Femur (tissue), 1 donor: Measurements from ENCODE around the gene UNC13A.

Source experiments
- DNase-seq: peaks from one replicate; pipeline ENCODE4 v3.0.0-alpha.2; 2017

Gene UNC13A

DNA sequence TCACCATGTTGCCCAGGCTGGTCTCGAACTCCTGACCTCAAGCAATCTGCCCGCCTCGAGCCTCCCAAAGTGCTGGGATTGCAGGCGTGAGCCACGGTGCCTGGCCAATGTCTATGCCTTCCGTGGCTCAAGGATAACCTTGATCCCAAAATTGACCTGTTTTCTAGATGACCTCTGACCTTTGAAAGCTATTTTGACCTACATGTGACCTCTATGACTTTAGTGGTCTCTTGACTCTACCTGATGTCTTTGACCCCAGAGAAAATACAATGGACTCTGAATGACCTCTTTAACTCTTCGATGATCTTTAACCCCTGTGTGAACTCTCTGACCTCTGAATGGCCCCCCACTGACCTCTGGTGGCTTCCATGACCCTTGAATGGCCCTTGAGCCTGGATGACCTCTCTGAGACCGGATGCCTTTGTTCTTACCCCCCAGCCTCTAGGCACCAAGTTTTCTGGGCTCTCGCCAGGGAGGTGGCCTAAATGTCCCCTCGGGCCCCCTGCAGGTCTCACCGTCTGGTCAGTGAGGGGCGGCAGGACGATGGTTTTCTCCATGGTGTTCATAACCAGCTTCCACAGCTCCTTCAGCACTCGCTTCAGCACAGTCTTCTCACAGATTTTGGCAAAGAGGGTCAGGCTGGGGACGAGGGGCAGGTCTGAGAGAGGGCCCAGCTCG, 63.7 kb downstream of the UNC13A start:
- DNase-seq = no peak

GRCh38 chr19:17623224-17623935, 64.8 kb downstream of the UNC13A start:
- DNase-seq = no peak

DNA sequence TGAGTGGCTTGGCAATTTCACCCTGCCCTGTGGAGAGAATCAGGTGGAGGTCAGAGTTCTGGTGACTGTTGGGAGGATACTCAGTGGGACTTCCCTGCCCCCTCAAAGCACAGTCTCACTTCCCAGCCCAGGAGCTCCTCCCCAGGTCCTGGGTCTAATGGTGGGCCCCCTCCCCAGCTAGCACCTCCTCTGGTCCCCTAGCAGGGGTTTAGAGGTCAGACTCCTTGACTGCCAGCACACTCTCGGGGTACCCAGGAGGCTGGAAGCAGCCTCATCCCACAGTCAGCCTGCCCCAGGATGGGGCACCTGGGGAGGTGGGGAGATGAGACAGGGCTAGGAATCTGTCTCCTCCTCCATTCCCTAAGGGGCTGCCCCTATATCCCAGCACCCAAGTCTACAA, 67.5 kb downstream of the UNC13A start:
- no peak for DNase-seq

GRCh38 chr19:17618936-17619335, 69.2 kb downstream of the UNC13A start:
- no peak for DNase-seq

- no peak for DNase-seq
Observed at GRCh38 chr19:17618281-17618903, 69.8 kb downstream of the UNC13A start.

GRCh38 chr19:17617807-17618192, 70.4 kb downstream of the UNC13A start:
- no peak for DNase-seq

DNA sequence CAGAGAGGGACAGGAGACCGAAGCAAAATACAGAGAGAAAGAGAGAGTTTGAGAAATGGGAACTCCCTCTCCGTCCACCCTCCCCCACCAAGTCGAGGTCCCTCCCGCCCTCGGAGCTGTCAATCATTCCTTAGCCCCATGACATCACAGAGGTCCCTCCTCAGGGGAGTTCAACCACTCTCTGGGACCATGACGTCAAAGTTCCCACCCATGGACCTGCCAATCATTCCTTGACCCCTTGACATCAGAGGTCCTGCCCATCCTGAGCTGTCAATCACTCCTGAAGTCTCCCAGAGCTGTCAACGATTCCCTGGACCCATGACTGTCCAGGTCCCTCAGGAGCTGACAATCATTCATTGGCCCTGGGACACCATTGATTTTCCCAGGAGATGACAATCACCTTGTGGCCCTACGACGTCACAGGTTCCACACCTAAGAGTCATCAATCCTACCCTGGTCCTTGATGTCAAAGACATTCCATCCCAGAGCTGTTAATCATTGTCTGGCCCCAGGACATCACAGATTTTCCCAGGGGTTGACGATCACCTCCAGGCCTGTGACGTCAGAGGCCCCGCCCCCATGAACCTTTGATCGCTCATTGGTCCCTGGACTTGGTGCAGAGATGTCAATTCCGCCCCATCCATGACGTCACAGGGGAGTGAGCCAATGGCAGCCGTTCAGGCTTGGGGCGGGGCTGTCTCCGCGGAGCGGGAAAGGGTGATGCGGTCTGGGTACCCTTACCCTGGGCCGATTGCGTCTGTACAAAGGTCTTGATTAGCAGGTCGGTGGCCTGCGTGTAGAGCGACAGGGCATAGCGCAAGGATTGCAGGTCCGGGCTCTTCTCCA, 71.0 kb downstream of the UNC13A start:
- DNase-seq = no peak

DNA sequence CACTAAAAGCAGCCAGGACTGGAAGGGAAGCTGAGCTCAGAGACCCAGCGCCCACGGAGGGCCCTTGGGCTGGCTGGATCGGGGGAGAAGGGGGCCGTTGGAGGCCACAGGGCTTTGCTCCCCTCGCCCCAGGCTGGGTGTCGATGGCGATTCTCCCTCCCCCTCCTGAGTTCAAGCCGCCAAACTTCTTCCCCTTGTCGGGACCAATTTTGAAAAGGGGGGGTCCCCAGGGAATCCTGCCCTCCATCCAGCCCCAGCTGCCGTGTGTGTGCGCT, 71.5 kb downstream of the UNC13A start:
- no peak for DNase-seq

DNA sequence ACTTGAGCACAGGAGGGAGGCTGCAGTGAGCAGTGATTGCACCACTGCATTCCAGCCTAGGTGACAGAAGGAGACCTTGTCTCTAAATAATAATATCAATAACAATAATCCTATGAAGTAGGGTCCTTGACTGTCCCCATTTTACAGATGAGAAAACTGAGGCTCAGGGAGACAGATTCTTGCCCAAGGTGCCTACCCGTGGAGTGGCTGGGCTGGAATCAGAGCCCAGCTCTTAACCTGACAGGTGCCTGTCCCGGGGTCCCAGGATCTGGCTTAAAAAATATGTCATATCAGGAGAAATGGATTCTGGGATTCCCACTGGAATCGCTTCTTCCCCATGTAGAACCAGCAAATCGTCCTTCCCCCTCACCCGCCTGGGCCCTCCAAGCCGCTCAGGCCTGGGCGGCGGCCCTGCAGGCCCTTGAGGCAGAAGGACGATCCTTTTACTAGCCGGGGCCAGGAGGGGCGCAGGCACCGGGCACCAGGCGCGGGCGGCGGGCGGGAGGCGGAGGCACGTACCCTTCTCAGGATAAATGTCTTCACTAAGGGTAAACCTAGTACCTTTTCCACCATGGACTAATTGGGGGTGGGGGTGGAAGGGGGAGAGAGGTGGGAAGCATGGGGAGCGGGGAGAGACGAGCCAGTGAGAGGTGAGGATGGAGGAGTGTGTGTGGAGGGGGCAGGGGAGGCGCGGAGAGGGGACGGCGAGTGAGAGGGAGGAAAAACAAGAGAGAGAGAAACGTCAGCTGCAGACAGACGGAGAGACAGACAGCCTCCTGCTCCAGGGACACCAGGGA, 72.1 kb downstream of the UNC13A start:
- DNase-seq = no peak

- no peak for DNase-seq
Observed at GRCh38 chr19:17614476-17614875, 73.7 kb downstream of the UNC13A start.

DNA sequence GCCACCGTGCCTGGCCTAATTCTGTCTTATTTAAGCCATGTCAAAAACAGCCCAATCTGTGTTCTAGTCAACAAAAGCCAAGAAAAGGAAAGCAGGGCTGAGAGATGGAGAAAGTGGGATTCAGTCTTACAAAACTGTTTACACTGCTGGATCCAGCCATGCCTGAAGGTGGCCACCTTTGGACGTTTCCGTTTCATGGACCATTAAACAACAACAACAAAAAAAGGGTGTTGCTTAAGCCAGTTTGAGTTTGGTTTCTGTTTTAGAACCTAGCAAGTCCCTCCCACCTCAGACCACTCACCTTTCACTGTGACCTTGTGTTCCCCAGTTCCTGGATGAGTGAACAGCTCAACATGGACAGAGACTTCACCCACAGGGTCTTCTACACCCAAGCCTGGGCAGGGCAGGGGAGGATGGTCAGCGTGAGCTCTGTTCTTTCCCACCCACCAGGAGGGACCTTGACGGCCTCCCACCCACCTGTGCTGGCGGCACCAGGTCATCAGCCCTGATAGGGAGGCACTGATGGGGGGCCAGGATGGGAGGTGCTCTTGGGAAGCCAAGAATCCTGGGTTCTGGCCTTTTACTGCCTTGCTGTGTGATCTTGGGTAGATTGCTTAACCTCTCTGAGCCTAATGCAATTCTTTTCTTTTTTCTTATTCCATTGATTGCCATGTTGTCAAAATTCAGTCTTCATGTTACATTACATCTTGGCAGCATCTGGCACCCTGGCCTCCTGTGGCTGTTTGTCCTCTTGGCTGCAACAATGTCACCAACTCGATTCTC, 76.5 kb downstream of the UNC13A start:
- no peak for DNase-seq

DNA sequence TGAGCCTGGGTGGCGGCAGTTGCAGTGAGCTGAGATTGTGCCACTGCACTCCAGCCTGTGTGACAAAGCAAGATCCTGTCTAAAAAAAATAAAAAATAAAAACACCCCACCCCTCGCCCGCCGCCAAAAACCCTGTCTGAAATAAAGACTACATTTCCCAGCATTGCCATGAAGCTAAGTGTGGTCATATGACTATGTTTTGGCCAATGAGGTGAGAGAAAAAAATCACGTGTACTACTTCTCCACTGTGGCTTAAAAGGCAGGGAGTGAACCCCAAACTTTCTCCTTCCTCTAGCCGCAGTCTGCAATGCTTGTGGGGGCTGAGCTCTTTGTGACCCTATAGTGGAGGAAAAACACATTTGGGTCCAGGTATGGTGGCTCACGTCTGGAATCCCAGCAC, 77.8 kb downstream of the UNC13A start:
- DNase-seq = no peak

DNA sequence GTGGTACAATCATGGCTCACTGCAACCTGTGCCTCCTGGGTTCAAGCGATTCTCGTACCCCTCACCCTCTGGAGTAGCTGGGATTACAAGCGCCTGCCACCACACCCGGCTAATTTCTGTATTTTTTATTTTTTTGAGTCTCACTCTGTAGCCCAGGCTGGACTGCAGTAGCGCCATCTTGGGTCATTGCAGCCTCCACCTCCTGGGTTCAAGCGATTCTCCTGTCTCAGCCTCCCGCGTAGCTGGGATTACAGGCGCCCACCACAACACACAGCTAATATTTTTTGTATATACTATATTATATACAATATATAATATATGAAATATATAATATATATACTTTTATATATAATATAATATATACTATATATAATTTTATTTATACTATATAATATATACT, 80.2 kb downstream of the UNC13A start:
- no peak for DNase-seq

- no peak for DNase-seq
Observed at GRCh38 chr19:17606590-17607185, 81.5 kb downstream of the UNC13A start.

DNA sequence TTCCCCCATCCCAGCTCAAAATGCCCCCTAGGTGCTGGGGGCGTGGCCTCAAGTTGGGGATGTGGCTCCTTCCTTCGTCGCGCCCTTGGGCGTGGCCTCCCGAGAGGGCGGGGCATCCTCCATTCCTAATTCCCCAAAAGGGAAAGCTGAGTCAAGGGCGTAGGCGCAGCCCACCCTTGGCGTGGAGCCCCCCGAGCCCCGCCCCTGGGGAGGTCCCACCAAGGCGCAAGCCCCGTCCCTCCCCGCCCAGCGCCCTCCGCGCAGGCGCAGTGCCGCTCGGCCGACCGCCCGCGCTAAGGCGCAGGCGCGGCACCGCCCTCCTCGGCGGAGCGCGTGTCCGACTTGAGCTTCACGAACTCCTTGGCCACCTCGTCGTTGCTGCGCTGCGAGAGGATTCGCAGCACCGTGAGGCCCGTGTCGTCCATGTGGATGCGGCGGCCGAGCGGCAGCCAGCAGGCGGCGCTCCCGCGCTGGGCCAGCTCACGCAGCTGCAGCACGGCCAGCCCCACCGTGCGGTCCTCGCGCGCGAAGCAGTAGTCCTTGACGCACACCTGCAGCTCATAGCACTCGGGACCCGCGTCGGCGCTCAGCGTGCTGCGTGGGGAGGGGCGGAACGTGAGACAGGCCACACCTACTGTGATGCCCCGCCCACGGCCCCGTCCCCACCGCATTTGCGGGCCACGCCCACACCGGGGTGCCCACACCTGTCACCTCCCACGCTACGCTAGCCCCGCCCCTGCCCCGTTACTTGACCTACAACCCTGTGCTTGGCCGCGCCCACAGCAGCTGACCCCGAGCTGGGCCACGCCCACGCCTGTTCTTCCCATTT, 82.2 kb downstream of the UNC13A start:
- DNase-seq = peak; percentile 84

GRCh38 chr19:17605117-17605516, 83.0 kb downstream of the UNC13A start:
- no peak for DNase-seq

DNA sequence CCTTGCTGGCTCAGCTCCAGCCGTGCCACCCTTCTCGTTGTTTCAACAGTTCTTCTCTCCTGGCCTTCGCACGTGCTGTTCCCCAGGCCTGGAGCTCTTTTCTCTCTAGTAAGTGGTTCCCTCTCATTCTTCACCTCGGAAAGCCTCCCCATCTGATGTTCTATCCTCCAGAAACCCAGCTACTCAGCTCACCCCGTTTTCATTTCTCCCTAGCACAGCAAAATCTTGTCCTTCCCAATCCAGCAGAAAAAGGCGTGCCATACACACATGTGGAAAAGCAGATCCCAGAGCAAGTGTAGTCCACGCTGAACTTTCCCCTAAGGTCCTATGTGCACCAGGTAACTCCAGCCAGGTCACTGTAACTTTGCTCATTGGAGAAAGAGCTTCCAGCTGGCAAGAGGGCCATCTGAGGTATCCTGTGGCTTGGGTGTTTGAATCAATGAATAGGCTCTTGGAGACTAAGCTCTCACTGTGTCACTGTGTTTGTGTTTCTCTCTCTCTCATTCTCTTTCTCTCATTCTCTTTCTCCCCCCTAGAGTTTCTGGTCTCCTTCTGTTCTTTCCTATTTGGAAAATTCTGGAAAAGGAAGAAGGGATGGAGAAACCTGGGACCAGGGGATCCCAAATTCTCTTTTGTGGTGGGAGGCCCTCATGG, 83.7 kb downstream of the UNC13A start:
- DNase-seq = no peak

GRCh38 chr19:17602872-17603510, 85.2 kb downstream of the UNC13A start:
- DNase-seq = no peak

DNA sequence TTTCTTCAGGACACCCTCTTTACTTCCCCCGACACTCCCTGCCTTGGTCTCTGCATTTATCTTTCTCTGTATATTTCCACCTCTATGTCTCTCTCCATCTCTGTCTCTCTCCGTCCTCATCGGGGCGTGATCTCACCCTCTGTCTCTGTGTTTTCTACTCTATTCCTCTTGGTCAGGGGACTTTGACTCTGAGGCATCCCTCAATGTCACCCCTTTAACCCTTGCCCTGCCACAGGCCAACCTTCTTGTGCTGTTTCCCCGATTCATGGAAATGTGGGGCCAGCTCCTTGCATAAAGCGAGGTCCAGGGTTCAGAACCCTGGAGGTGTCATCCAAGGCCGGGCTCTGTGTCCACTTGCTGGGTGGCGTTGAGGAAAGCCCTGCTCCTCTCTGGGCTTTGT, 85.9 kb downstream of the UNC13A start:
- DNase-seq = no peak

- DNase-seq = no peak
Observed at GRCh38 chr19:17601683-17602082, 86.5 kb downstream of the UNC13A start.
